HUES48 (cell line): Measurements from ENCODE around the gene EML5.

Source experiments
- H3K27ac ChIP-seq: one replicate; pipeline ENCODE4 v1.7.0; 2013; ENCODE audit warnings: low read depth, low read length, inconsistent platforms
- H3K27me3 ChIP-seq: 2 replicates; pipeline ENCODE4 v1.6.1; 2013; ENCODE audit warnings: mild to moderate bottlenecking, low read length; ENCODE audit not compliant: control insufficient read depth, insufficient read depth
- H3K36me3 ChIP-seq: 2 replicates; pipeline ENCODE4 v1.6.1; 2013; ENCODE audit warnings: low read length; ENCODE audit not compliant: control insufficient read depth, insufficient read depth
- H3K4me1 ChIP-seq: 2 replicates; pipeline ENCODE4 v1.6.1; 2013; ENCODE audit warnings: mild to moderate bottlenecking, low read length; ENCODE audit not compliant: control insufficient read depth, insufficient read depth
- H3K4me3 ChIP-seq: 2 replicates; pipeline ENCODE4 v1.5.1; 2013; ENCODE audit warnings: mild to moderate bottlenecking, low read depth, low read length
- H3K9ac ChIP-seq: 2 replicates; pipeline ENCODE4 v1.6.1; 2013; ENCODE audit warnings: mild to moderate bottlenecking, low read depth, low read length, moderate library complexity
- H3K9me3 ChIP-seq: 2 replicates; pipeline ENCODE4 v1.6.1; 2013; ENCODE audit warnings: low read length; ENCODE audit not compliant: control insufficient read depth, insufficient read depth

Gene EML5

GRCh38 chr14:88563845-88564244 is 228.9 kb downstream of the EML5 start:
- Histone ChIP-seq H3K9ac (peak overlapping the region; percentile 1; the same call in 1 of the 2 replicates), H3K9me3 (no peaks in the 10 kb centered on the region), H3K36me3 (peaks cover 32% of the 10 kb centered on the region), H3K27ac (peak overlapping the region; percentile 96), H3K27me3 (no peaks in the 10 kb centered on the region), H3K4me3 (peak overlapping the region; percentile 100), H3K4me1 (peaks cover 5% of the 10 kb centered on the region)

- peak within 1 kb of the TSS; percentile 96 for H3K27ac ChIP-seq
- H3K27me3 ChIP-seq = no peaks in the 10 kb centered on the region
- H3K9ac ChIP-seq = peak within 1 kb of the TSS; percentile 93
- H3K36me3 ChIP-seq = peaks cover 24% of the 10 kb centered on the region
- H3K4me1 ChIP-seq = peaks cover 5% of the 10 kb centered on the region
- peak within 1 kb of the TSS; percentile 100 for H3K4me3 ChIP-seq
- H3K9me3 ChIP-seq = no peaks in the 10 kb centered on the region
These were observed 229.7 kb downstream of the EML5 start, which contains the start of gene ZC3H14 for GRCh38 chr14:88562831-88563686. ZC3H14 (plus strand) TSS chr14:88563037; CDS start chr14:88563134, 97 bp downstream.

GRCh38 chr14:88562532-88562830 is 230.3 kb downstream of the EML5 start:
- Histone ChIP-seq H3K4me1 (peaks cover 5% of the 10 kb centered on the region), H3K27me3 (no peaks in the 10 kb centered on the region), H3K9me3 (no peaks in the 10 kb centered on the region), H3K36me3 (peaks cover 18% of the 10 kb centered on the region), H3K27ac (peak overlapping the region; percentile 39), H3K4me3 (peak overlapping the region; percentile 100), H3K9ac (peak overlapping the region; percentile 93)
